ENCODE results near the gene SNX11. TPM values are rescaled to one million over a fixed set of nuclear protein-coding genes. Genes with fewer than 3 reads are reported as not detected.
A peak's percentile ranks its signal among the peaks of the same experiment; 100 is the strongest.

SNX11 gene
- total RNA-seq, 2 donors from 2014 or later: 19.2 to 20.7 TPM

GRCh38 chr17:48125829-48126531, 18.4 kb downstream of the SNX11 start:
- DNase-seq: no peak
- ATAC-seq: no peak
- intact Hi-C loops (cut with DNase I, micrococcal nuclease): loop anchor here in 1 of 2 donors (5.0 kb wide), 1 partner anchor 99 kb away; no protein-coding TSS in a partner anchor

GRCh38 chr17:48126532-48126850, 18.9 kb downstream of the SNX11 start:
- intact Hi-C loops (cut with DNase I, micrococcal nuclease): loop anchor here in 1 of 2 donors (5.0 kb wide), 1 partner anchor 99 kb away; no protein-coding TSS in a partner anchor
- ATAC-seq: no peak
- no peak for DNase-seq

DNA sequence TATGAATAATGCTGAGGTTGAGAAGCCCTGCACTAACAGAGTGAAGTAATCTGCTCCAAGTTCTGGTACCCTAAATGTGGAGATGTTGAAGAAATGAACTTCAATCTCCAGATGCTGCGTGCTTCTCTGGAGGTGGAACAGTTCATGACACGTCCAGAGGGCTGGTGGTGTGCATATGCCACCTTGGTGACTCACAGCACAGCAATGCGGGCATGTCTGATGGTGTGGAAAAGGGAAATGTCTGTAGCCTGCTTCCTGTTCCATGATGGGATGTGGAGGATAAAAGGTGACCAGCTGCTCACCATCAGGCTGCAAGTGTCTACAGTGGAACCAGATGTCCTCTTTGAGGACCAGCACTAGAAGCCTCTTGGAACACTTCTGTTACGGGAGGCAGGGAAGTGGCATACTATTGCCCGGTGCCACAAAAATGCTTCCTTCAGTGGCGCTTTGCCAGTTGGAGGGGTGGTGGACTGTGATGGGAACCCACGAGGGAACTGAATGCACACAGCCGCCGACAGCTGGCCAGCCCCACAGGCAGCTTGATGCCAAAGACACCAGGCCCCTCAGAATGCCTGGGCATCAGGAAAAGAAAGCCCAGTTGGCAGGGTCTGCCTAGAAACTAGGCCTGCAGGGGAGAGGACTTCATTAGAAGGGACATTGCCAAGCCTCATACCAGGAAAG, 19.9 kb downstream of the SNX11 start:
- intact Hi-C loops (cut with DNase I, micrococcal nuclease): loop anchor here in 1 of 2 donors (5.0 kb wide), 1 partner anchor 100 kb away; no protein-coding TSS in a partner anchor
- ATAC-seq (peak; percentile 52), DNase-seq (no peak)

DNA sequence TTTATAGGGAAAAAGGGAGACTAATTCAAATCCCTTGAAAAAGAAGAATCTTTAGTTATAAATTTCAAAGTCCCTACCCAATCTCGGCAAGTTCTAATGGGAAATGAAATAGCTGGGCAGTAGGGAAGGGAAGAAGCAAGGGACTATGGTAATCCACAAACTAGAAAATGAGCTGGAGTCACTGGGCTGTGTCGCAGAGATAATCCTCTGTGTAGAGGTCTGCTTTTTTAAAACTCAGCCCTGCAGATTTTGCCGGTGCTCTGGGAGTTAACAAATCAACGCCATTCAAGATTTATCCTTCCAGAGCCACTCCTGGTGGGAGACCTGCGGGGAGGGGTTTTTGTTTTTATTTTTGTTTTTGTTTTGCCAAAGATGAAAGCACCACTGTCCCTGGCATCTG, 20.8 kb downstream of the SNX11 start:
- no peak for DNase-seq
- no peak for ATAC-seq
- intact Hi-C loops (cut with DNase I, micrococcal nuclease): loop anchor here in 1 of 2 donors (5.0 kb wide), 1 partner anchor 101 kb away; no protein-coding TSS in a partner anchor

- no peak for ATAC-seq
- intact Hi-C loops (cut with DNase I, micrococcal nuclease): loop anchor here in 1 of 2 donors (5.0 kb wide), 1 partner anchor 103 kb away; no protein-coding TSS in a partner anchor
- DNase-seq: no peak
Measured at GRCh38 chr17:48129981-48130380, 22.4 kb downstream of the SNX11 start.

DNA sequence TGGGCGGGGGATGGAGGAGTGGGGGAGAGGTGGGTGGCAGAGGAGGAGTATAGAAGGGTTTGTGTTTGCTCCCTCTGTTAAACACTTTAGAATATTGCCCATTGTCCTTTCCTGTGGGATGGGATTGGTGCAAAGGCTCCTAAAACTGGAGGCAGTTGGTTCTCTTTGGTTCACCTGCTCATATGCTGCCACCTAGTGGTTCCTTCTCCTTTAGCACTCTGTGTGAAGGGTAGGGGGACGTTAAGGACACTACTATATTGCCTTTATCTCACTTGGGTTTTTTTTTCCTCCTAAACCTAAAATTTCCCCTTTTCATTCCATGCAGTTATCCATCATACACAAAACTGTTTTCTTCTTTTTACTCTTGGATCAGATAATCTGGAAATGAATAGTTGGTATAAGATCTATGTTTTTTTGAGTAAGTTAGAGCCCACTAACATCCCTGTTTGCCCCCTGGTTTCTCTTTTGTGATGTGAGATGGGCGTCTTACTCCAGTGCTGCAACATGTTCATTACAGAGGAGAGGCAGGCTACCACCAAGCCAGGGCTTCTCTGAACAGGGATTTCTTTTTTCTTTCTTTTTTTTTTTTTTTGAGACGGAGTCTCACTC, 23.8 kb downstream of the SNX11 start:
- intact Hi-C loops (cut with DNase I, micrococcal nuclease): no loop called here
- DNase-seq (peak; percentile 33 to 37), ATAC-seq (peak; percentile 85)

DNA sequence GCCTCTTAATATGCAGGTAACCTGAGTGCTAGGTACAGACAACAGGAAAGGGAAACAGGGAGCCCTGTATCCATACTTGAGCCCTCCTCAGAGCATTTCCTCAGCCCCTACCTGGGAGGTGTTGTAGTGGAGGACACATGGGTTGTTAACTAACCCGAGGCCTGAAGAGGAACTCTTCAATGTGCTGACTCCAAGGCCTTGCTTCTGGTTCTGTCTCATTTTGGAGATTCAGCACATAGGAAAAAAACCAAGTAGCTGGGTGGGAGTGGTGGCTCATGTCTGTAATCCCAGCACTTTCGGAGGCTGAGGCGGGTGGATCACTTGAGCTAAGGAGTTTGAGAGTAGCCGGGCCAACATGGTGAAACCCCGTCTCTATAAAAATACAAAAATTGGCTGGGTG, 24.8 kb downstream of the SNX11 start:
- DNase-seq (no peak), ATAC-seq (no peak)
- intact Hi-C loops (cut with DNase I, micrococcal nuclease): no loop called here

- DNase-seq: no peak
- peak; percentile 28 for ATAC-seq
- intact Hi-C loops (cut with DNase I, micrococcal nuclease): no loop called here
Measured at GRCh38 chr17:48134912-48135480, 27.4 kb downstream of the SNX11 start.

DNA sequence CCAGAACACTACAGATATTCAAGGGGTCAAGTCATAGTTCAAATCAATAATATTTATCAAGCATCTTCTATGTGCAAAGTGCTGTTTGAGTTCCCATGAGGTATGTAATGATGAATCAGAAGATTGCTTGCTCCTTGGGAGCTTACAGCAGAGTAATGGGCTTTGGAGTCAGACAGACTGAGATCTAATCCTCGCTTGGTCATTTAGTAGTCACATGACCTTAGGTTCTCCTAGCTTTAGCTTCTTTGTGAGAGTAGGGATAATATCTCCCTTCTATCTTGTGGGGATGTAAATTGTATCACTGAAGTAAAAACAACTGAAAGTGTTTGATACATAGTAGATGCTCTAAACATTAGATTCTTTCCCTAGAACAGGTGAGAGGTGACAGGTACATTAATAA, 30.1 kb downstream of the SNX11 start:
- ATAC-seq (no peak), DNase-seq (no peak)
- intact Hi-C loops (cut with DNase I, micrococcal nuclease): no loop called here

DNA sequence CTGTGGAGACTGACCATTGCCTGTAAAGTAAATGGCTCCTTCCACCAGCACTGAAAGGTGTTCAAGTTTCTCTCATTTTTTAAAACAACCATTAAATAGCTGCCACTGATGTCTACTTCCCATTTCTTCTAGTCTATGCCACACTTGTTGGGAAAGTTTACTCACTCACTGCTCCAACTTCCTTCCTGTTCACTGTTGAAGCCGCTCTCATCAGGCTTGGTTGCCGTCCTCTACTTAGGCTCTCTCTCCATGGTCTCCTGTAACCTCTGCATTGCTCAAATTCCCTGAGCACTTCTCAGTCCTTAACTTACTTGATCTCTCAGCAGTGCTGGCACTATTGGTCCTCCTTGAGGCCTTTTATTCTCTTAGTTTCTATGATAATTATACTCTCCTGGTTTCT, 32.4 kb downstream of the SNX11 start:
- no peak for DNase-seq
- no peak for ATAC-seq
- intact Hi-C loops (cut with DNase I, micrococcal nuclease): no loop called here

DNA sequence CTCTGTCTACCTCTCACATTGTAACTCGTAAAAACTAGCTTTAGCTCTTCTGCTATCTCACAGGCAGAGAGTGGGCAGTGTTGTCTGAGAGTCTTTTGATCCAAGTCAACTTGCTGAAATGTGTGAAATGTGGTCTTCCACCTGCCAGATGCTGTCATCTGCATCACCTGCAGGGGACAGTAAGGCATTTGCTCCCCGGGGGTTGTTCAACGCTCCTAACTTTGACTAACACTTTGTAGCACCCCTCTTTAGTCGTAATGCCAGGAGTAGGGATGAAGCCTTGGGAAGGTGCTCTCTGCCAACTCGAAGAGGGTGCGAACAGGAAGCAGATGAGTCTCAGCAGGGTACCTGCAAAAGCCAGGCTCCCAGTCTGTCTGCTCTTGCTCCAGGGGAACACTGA, 36.1 kb downstream of the SNX11 start:
- intact Hi-C loops (cut with DNase I, micrococcal nuclease): no loop called here
- DNase-seq: no peak
- ATAC-seq: no peak

GRCh38 chr17:48144231-48144630, 36.7 kb downstream of the SNX11 start:
- intact Hi-C loops (cut with DNase I, micrococcal nuclease): no loop called here
- ATAC-seq: no peak
- no peak for DNase-seq

DNA sequence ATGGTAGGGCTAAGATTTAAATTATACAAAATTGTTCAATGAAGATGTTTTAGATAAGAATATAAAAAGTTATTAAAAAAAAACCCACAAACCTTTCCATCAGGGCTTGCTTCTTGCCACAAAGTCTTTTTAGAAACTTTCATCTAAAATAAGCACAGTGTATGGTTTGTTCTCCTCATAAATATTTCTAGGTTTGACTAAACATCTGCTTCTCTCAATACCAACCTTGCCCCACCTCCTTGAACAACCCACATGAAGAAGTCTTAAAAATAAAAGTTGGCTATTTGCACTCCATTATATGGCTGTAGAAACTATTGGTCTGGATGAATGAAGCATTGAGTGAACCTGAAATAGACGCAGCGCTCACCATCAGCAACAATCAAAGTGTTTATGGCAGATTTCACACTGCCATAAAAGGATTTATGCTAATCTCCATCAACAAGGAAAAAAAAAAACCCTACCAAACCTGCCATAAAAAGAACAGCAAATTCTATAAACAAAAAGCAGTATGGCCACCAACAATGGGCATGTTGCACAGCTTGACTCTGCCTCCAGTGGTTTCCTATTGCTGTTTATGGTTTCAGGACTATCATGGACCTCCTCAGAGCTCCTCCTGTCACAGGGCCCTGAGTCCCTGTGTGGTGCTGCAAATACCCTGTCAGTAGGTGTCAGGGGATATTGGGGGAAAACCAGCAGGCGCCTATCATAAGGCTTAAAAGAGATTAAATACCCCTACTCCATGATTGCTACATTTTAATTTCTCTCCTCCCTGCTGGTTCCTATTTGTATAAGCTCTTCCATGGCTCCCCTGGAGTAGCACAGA, 37.6 kb downstream of the SNX11 start:
- peak; percentile 66 for ATAC-seq
- no peak for DNase-seq
- intact Hi-C loops (cut with DNase I, micrococcal nuclease): no loop called here

GRCh38 chr17:48148029-48148770, 40.6 kb downstream of the SNX11 start:
- DNase-seq (no peak), ATAC-seq (peak; percentile 31)
- intact Hi-C loops (cut with DNase I, micrococcal nuclease): no loop called here

DNA sequence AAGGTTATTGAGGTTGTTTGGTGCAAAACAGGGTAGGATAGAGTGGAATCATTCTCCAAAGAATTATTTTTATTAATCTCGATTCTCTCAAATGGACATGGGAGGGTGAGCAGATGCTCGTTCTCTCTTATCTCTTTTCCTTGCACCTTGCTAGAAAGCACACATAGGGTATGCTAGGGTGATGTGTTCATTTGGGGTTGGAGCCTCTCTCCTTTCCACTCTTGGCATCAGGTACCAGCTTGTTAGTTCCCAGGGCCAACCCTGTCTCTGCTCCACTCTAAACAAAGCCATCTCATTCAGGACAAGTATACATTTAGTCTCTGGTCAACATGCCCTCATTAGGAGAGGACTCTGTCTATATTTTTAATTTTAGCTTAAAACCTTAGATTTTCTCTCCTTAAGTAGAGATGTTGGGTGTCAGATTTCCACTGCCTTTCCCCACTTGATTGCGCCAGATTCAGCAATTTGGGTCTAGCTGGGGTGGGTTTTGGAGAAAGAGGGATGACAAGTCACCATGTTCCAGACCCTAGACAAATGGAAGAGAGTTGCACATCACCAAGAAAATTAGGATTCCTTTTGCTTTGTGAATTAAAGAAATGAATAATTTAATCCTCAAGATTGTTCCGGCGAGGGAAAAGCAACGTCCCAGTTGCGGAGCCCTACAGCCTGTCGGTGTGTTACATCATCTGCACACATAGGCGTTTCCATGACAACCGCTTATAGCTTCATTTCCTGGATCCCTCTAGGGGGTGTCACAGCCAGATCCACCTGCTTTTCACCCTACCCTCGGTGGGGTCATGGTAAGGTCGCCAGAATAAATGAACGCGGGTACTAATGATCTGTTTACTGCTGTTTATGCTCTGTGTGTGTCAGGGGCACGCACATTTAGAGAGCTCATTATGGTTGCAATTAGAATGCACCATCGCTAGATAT, 41.6 kb downstream of the SNX11 start:
- DNase-seq (no peak), ATAC-seq (no peak)
- intact Hi-C loops (cut with DNase I, micrococcal nuclease): no loop called here

GRCh38 chr17:48149787-48150463, 42.4 kb downstream of the SNX11 start:
- no peak for DNase-seq
- intact Hi-C loops (cut with DNase I, micrococcal nuclease): no loop called here

DNA sequence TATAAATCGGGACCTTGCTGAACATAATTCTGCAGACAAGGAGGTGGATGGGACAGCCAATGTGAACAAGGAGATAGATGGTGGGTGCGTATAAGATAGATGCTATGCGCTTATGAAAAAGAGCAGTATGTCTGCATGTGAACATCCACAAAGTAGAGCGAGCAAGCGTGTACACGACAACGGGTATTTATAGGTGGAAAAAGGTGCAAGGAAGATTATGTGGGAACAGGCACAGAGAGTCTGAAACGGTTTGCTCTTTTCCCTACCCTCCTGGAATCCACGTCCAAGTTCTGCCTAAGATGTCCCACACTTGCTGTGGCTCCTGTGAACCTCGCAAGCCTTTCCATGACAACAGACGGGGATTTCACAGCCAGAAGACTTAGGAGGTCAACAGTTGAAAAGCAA, 43.0 kb downstream of the SNX11 start:
- DNase-seq (no peak), ATAC-seq (no peak)
- intact Hi-C loops (cut with DNase I, micrococcal nuclease): no loop called here

More at GRCh38 chr17:48149787-48150463, 42.4 kb downstream of the SNX11 start:
- ATAC-seq: no peak
